ENCODE results near the gene SGF29.

DNA sequence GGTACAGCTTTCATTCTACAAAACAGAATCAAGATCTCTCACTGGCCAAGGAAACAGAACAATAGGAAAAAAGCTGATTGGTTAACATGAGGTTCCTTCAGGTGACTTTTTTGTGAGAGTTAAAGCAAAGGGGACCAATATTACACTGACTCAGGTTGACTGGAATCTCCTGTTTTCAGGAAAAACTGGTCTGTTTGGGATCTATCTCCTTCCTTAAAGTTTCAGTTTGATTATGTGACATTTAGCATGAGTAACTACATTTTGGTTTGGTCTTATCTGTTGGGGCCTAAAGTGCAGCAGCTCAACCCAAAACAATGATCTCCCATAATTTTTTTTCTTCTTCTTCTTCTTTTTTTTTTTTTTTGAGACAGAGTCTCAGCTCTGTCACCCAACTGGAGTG, 24.6 kb upstream of the SGF29 start:
- no peak for TF ChIP-seq EZH2 (IDR thresholded peaks at IDR 0.05; ENCODE audit: low read depth)
- TF ChIP-seq, protein P1, sequence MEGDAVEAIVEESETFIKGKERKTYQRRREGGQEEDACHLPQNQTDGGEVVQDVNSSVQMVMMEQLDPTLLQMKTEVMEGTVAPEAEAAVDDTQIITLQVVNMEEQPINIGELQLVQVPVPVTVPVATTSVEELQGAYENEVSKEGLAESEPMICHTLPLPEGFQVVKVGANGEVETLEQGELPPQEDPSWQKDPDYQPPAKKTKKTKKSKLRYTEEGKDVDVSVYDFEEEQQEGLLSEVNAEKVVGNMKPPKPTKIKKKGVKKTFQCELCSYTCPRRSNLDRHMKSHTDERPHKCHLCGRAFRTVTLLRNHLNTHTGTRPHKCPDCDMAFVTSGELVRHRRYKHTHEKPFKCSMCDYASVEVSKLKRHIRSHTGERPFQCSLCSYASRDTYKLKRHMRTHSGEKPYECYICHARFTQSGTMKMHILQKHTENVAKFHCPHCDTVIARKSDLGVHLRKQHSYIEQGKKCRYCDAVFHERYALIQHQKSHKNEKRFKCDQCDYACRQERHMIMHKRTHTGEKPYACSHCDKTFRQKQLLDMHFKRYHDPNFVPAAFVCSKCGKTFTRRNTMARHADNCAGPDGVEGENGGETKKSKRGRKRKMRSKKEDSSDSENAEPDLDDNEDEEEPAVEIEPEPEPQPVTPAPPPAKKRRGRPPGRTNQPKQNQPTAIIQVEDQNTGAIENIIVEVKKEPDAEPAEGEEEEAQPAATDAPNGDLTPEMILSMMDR (conservative IDR thresholded peaks at IDR 0.05) = no peak

All from PC-9 (cell line).